Renal cortical epithelial cell (primary cell): ENCODE data around the gene SERPINB8. TPM values are rescaled to one million over a fixed set of nuclear protein-coding genes. Genes with fewer than 3 reads are reported as not detected.
"Not testable (repeated sequence)": the region's sequence is repeated elsewhere in the genome, so short reads cannot be mapped to it uniquely, and the experiment has no call there.

Experiments
- DNase-seq: peaks from one replicate; pipeline ENCODE4 v3.0.0-alpha.2; 2011; ENCODE audit warnings: low read depth
- total RNA-seq: library from RNA; depleted of rRNA; stranded (reverse); fragments of >200 nt; gene quantifications from 2 replicates; pipeline ENCODE4 v1.2.3, GENCODE V29; 2014

Gene SERPINB8
- 20.9 and 30.9 TPM in 2 replicates for total RNA-seq

GRCh38 chr18:63969942-63970808 lies at the start of gene SERPINB8:
Gene SERPINB8 (plus strand): TSS chr18:63970081. CDS start chr18:63978309, 8,228 bp downstream.
- peak; percentile 91 for DNase-seq

- DNase-seq, result no peak
Observed at GRCh38 chr18:63922049-63922448, 47.8 kb upstream of the SERPINB8 start.

- DNase-seq, result no peak
Observed at GRCh38 chr18:63924551-63924950, 45.3 kb upstream of the SERPINB8 start.

- no peak for DNase-seq
Observed at GRCh38 chr18:63928331-63928730, 41.5 kb upstream of the SERPINB8 start.

GRCh38 chr18:63929369-63929768 lies 40.5 kb upstream of the SERPINB8 start:
- not testable (repeated sequence) for DNase-seq

- DNase-seq, result no peak
Observed at GRCh38 chr18:63930773-63931354, 39.0 kb upstream of the SERPINB8 start.

GRCh38 chr18:63936156-63936931 lies 33.5 kb upstream of the SERPINB8 start:
- peak; percentile 53 for DNase-seq

- no peak for DNase-seq
Observed at GRCh38 chr18:63936932-63937393, 32.9 kb upstream of the SERPINB8 start.

- DNase-seq, result no peak
Observed at GRCh38 chr18:63940008-63940407, 29.9 kb upstream of the SERPINB8 start.

- not testable (repeated sequence) for DNase-seq
Observed at GRCh38 chr18:63940543-63941050, 29.3 kb upstream of the SERPINB8 start.

- no peak for DNase-seq
Observed at GRCh38 chr18:63947051-63947790, 22.7 kb upstream of the SERPINB8 start.

GRCh38 chr18:63949068-63949737 lies 20.7 kb upstream of the SERPINB8 start, which contains the start of gene HMSD:
Gene HMSD (plus strand): TSS chr18:63949301. CDS start chr18:63953456, 4,155 bp downstream.
- DNase-seq, result peak; percentile 20

- no peak for DNase-seq
Observed at GRCh38 chr18:63951302-63951705, 18.6 kb upstream of the SERPINB8 start.

GRCh38 chr18:63953811-63954210 lies 16.1 kb upstream of the SERPINB8 start:
- DNase-seq, result no peak

- DNase-seq, result no peak
Observed at GRCh38 chr18:63956755-63957154, 13.1 kb upstream of the SERPINB8 start.

GRCh38 chr18:63960891-63961290 lies 9.0 kb upstream of the SERPINB8 start:
- no peak for DNase-seq

- no peak for DNase-seq
Observed at GRCh38 chr18:63961435-63961980, 8.4 kb upstream of the SERPINB8 start.

- peak; percentile 56 for DNase-seq
Observed at GRCh38 chr18:63962137-63962536, 7.7 kb upstream of the SERPINB8 start.

- DNase-seq, result peak; percentile 78
Observed at GRCh38 chr18:63963615-63964256, 6.1 kb upstream of the SERPINB8 start.

GRCh38 chr18:63964908-63965307 lies 5.0 kb upstream of the SERPINB8 start:
- no peak for DNase-seq
